ENCODE data around the gene HIVEP2. TPM values are rescaled to one million over a fixed set of nuclear protein-coding genes. Genes with fewer than 3 reads are reported as not detected.

Gene HIVEP2
- total RNA-seq, 1 experiment from 2014 or later = 10.3 TPM

DNA sequence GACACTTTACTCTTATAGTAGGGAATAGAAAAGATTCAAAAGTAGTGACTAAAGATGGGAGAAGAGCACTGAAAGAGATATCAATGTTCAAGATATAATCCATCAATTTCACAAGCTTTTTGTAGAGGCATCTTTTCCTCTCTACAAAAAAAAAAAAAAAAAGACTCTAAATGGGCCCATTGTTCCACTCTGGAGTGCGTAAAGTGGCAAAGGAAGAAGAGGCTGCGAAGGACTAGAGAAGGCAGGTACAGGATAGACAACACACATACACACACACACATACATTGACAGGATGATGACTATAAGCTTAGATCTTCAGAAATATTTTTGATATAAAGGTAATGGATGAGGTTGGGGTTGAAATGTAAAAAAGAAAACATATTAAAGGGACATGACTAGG is 157.6 kb downstream of the HIVEP2 start:
- intact Hi-C loops (cut with micrococcal nuclease; ENCODE audit: unreplicated experiment) = no loop called here
- Histone ChIP-seq H3K36me3 (ENCODE audit: control insufficient read depth, insufficient read depth, low read length) (no peaks in the 10 kb centered on the region), H3K27me3 (ENCODE audit: control insufficient read depth, insufficient read depth, low read length) (no peaks in the 10 kb centered on the region), H3K9me3 (ENCODE audit: control insufficient read depth, insufficient read depth, low read depth, low read length) (no peaks in the 10 kb centered on the region), H3K4me3 (ENCODE audit: low read depth in 2 of 2, low read length in 2 of 2) (no peak overlapping the region), H3K27ac (ENCODE audit: low read length) (no peak overlapping the region), H3K4me1 (ENCODE audit: control insufficient read depth, insufficient read depth, low read length) (no peaks in the 10 kb centered on the region)
- ChIA-PET POLR2A (no interaction called here), CTCF (no interaction called here)
- ATAC-seq (no peak), DNase-seq (ENCODE audit: low read depth, low spot score) (no peak)
- TF ChIP-seq TCF7L2 (IDR thresholded peaks at IDR 0.05; ENCODE audit: low read depth, low read length) (no peak), SIN3A (IDR thresholded peaks at IDR 0.05; ENCODE audit: borderline replicate concordance, insufficient read depth, low read depth, low read length) (no peak)
- TF ChIP-seq, protein P1, sequence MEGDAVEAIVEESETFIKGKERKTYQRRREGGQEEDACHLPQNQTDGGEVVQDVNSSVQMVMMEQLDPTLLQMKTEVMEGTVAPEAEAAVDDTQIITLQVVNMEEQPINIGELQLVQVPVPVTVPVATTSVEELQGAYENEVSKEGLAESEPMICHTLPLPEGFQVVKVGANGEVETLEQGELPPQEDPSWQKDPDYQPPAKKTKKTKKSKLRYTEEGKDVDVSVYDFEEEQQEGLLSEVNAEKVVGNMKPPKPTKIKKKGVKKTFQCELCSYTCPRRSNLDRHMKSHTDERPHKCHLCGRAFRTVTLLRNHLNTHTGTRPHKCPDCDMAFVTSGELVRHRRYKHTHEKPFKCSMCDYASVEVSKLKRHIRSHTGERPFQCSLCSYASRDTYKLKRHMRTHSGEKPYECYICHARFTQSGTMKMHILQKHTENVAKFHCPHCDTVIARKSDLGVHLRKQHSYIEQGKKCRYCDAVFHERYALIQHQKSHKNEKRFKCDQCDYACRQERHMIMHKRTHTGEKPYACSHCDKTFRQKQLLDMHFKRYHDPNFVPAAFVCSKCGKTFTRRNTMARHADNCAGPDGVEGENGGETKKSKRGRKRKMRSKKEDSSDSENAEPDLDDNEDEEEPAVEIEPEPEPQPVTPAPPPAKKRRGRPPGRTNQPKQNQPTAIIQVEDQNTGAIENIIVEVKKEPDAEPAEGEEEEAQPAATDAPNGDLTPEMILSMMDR (IDR thresholded peaks at IDR 0.05) = no peak
- in situ Hi-C loops (cut with HindIII; ENCODE audit: low pct_unique_long_range_greater_than_20kb, low sequenced_read_pairs) = no loop called here
- BruUV-seq (replicated peaks) = no TSS peak

DNA sequence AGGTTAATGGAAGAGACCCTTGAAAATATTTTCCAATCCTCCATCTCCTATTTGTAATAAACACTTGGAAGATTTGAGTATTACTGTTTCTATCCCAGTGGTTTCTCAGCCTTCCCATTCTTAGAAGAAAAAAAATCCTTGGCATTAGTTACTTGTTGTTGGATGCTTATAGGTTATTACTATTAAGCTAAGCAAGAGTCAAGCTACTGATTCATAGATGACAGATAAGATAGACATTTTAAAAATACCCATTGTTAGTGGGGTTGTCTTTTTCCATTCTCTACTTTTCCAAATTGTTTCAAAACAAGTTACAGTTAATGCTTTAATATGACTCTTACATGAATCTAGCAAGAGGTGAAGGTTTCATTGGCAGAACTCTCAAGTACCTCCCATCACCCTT is 158.5 kb downstream of the HIVEP2 start:
- Histone ChIP-seq H3K4me3 (ENCODE audit: low read depth in 2 of 2, low read length in 2 of 2) (no peak overlapping the region), H3K4me1 (ENCODE audit: control insufficient read depth, insufficient read depth, low read length) (no peaks in the 10 kb centered on the region), H3K27ac (ENCODE audit: low read length) (no peak overlapping the region), H3K36me3 (ENCODE audit: control insufficient read depth, insufficient read depth, low read length) (no peaks in the 10 kb centered on the region), H3K9me3 (ENCODE audit: control insufficient read depth, insufficient read depth, low read depth, low read length) (no peaks in the 10 kb centered on the region), H3K27me3 (ENCODE audit: control insufficient read depth, insufficient read depth, low read length) (no peaks in the 10 kb centered on the region)
- intact Hi-C loops (cut with micrococcal nuclease; ENCODE audit: unreplicated experiment) = no loop called here
- ChIA-PET POLR2A (interaction anchor here (0.6 kb wide), 1 partner anchor 86 kb away, joined by 3 read pairs; no protein-coding TSS in a partner anchor), CTCF (no interaction called here)
- ATAC-seq (no peak), DNase-seq (ENCODE audit: low read depth, low spot score) (no peak)
- TF ChIP-seq SIN3A (IDR thresholded peaks at IDR 0.05; ENCODE audit: borderline replicate concordance, insufficient read depth, low read depth, low read length) (no peak), POLR2AphosphoS5 (IDR thresholded peaks at IDR 0.05; ENCODE audit: low read depth, low read length) (no peak)
- TF ChIP-seq, protein P1 (IDR thresholded peaks at IDR 0.05) = no peak
- TF ChIP-seq, protein P2, sequence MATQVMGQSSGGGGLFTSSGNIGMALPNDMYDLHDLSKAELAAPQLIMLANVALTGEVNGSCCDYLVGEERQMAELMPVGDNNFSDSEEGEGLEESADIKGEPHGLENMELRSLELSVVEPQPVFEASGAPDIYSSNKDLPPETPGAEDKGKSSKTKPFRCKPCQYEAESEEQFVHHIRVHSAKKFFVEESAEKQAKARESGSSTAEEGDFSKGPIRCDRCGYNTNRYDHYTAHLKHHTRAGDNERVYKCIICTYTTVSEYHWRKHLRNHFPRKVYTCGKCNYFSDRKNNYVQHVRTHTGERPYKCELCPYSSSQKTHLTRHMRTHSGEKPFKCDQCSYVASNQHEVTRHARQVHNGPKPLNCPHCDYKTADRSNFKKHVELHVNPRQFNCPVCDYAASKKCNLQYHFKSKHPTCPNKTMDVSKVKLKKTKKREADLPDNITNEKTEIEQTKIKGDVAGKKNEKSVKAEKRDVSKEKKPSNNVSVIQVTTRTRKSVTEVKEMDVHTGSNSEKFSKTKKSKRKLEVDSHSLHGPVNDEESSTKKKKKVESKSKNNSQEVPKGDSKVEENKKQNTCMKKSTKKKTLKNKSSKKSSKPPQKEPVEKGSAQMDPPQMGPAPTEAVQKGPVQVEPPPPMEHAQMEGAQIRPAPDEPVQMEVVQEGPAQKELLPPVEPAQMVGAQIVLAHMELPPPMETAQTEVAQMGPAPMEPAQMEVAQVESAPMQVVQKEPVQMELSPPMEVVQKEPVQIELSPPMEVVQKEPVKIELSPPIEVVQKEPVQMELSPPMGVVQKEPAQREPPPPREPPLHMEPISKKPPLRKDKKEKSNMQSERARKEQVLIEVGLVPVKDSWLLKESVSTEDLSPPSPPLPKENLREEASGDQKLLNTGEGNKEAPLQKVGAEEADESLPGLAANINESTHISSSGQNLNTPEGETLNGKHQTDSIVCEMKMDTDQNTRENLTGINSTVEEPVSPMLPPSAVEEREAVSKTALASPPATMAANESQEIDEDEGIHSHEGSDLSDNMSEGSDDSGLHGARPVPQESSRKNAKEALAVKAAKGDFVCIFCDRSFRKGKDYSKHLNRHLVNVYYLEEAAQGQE (IDR thresholded peaks at IDR 0.05; ENCODE audit: insufficient read depth in 1 of 2, low read depth in 2 of 2, low read length in 1 of 2) = no peak
- no TSS peak for BruUV-seq (replicated peaks)
- in situ Hi-C loops (cut with HindIII; ENCODE audit: low pct_unique_long_range_greater_than_20kb, low sequenced_read_pairs) = no loop called here

All from Panc1 (cell line).